HG03045 (cell line): ENCODE measurements around the gene SEC31A.

ENCODE experiments used
- ATAC-seq: cut with Tn5 transposase; IDR thresholded peaks from one replicate; pipeline ENCODE4 v1.9.1; 2021; ENCODE audit warnings: mild to moderate bottlenecking, moderate library complexity; ENCODE audit not compliant: unreplicated experiment

Gene SEC31A

DNA sequence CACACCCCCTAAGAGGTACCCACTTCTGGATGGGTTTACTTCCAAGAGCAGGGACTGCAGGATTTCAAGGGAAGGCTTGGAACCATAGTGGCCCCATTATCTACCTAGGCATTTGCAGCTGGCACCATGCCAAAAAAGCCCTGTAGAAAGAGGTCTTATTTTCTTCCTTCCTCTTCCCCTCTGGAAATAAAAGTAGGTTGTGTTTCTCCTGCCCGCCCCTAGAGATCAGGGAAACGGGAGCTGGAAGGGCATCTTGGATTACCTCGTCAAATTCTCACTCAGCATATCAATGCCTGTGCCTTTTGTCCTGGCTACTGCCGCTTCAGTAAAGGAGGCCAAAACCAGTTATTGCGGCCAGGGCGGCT, 93.9 kb downstream of the SEC31A start:
- no peak for ATAC-seq

DNA sequence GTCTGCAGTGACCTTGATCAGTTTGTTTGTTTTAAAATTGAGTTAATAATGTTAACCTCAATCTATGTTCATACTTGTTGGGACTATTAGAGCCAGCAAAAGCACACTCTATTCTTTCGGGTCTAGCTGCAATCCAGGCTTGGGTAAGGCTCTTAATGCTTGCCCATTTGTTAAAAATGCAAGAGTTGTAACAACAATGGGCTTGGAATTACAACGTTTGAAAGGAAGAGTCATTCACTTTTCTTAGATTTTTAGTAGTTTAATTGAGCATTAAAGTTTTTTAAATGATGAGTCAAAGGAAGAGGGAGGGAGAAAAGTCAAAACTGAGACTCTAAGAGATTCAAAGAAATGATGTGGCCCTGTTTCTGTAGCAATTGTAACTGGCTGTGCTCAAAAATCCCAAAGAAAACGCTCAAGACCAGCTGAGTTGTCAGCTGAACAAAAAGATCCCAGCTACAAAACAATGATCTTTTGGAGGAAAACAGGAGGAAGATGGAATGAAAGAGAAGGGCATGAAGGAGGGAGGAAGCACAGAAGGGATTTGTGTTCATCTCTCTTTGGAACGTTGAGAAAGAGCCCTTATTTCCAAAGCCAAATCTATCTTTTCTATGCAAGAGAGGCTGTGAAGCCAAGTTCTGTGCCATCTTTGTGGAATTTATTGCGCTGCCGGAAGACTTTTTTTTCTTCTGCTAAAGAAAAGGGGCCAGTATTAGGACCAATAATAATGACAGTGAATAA, 97.9 kb downstream of the SEC31A start:
- ATAC-seq, result no peak

DNA sequence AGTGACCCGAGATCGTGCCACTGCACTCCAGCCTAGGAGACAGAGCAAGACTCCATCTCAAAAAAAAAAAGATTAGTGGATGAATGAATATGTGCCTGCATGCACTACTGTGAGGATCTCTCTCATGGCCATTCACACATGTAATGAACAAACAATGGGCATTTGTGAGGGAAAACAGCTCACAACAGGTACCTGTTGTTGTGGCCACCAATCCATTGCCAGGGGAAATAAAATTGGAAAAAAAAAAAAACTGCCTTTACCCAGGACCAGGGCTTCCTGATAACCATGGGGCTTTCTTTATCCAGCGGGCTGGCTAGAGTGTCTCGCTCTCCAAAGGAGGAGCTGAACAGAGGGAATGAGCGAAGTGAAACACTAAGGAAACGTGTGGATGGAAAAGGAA, 99.8 kb downstream of the SEC31A start:
- ATAC-seq, result no peak

DNA sequence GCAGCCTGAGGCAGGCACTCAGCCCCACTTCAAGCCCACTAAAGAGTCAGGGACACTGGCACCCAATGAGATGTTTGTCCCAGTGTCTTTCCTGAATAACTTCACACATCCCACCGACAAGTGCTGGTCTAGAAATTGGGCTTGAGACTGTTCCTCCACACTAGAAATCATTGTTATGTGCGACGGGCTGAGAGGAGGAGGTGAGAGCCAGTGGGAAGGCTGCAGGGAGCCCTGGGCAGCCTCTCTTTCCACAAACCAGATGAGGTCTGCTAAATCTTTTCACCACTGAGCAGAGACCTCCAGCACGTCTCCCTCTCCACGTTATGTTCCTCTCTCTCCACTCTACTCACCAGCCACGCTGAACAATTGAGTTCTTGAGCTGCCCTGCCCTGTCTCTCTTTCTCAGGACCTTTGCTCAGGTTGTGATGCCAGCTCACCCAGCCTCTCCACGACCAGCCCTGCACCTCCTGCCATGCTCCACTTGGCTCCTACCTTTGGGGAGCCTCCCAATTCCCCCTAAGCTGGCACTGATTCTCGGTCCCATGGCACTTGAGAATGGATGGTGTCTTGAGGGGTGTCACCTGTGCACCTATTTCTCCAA, 100.8 kb downstream of the SEC31A start:
- no peak for ATAC-seq

DNA sequence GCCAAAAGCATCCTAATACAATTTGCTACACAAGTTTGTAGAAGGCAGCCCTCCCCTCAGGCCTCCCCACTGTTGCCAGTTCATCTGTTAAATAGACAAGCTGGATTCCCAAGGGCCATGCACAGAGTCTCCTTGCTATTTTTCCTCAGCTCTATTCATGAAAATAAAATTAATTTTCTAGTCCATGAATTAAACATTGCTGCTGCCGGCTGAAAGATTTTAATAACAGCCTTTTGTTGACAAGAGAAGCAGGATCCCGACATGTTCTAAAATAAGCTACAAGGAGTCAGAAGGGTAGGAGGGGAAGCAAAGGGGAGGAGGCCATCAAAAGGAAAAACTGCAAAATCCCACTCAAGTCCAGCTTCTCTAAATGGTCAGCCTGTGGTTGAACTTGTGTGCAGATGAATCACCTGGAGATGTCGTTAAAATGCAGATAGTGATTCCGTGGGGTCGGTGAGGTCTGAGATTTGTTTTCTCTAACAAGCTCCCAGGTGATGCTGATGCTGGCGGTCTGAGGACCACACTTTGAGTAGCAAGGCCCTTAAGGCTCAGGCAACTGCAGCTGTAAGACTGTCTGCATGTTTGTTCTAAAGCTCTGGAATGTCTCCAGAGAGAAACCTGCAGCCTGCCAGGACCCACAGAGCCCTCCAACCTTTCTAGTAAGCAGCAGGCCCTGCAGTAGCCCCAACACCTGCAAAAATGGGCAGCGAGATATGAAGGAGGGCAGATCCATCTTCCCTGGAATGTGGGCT, 101.8 kb downstream of the SEC31A start:
- no peak for ATAC-seq

DNA sequence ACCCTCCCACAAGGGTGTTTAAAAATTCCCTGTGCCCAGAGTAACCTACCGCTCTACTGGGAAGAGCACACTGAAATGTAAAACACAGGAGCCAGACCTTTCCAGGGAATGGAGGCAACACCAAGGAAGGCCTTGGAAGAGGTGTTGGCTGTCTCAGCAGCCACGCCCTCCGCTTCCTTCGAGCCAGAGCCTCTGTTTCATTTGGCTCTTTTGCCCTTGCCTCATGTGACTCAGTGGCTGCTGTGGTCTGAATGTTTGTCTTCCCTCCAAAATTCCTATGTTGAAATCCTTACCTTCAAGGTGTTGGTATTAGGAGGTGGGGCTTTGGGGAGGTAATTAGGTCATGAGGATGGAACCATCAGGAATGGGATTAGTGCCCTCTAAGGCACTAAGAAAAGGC, 103.6 kb downstream of the SEC31A start:
- ATAC-seq, result no peak

DNA sequence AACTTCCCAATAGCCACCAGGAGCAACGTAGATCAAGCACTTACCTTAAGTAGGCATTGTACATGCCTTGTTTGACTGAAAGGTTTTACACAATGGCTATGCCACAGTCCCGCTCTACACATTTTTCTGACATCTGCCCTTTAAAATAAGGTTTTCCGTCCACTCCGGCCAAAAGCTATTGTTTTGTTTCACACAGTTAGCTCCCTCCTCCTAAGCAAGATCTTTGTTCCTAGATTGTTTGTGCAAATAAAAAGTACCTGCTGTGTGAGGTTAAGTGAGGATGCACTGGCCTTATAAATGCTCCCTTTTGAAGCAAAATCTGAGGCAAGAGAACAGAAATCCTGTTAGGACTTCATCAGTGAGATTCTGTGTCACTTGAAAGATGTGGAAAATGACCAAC, 104.1 kb downstream of the SEC31A start:
- ATAC-seq, result no peak

DNA sequence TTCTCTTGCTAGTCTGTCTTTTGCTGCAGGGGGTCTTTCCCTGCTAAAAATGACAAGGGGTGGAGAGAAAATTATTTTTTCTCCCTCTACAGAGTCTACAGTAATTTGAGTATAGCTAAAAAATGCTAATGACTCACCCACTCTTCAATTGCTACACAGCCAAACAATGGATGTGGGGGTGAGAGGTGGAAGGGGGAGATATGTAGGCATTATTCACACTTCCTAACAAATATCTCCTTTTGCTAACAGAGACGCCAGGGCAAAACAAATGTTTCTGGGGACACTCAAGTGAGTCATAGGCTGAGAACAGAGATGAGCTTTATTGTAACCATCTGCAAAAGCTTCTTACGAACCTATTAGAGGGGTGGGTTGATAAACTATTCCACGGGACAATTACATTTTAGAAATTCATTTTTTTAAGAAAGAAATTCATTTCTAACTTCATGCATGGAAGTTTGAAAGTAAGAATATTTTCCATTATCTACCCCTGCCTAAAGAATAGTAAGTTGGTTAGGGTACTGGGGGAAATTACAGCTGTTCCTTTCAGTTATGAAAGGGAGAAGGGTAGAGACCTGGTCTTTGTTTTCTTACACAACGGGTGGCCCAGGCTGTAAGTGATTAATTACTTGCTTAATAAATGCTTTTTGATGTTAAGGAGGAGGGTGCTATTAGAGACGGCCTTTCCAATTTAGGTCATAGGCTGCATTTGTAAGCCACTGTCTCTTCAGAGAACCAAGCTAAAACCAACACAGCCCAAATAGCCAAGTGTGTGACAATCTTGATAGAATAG, 105.1 kb downstream of the SEC31A start:
- ATAC-seq, result no peak

DNA sequence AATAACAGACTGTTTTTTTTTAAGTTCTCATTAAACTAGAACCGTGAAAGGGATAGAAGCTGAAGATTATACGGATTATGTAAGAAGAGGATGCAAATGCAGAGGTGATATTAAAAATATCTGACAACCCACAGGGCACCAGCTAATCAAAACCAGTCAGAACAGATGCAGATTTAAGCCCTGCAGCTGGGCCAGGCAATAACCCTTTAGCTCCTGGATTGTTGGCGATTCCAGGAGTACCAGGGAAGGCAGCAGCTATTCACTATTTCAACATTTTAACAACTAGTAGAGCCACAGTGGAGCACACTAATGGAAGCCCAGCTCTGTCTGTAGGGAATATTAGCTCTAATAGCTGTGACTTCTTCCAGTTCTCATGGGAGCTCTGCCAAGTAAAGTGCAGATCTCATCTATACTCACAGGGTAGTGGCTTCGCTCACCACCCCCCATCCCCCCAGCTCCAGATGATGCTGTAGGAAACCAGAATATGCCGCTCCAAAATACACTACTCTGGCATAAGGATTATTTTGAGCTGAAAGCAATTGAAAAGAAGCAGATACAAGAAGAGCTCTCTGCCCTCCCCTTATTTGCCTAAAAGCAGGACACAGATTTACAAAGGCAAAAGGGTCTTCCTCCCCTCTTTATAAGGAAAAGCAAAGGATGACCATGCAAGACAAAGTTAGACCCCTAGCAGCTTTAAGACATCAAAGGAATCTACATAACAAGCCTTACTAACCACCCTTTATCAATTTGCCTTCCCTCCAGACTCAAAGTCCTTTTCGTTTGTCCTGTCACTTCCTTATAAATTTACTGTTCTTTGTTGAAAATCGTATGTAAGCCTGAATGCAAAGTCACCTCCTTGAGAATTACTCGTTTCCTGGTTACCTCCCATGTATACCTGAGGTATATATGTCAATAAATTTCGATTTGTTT, 106.0 kb downstream of the SEC31A start:
- ATAC-seq, result no peak

DNA sequence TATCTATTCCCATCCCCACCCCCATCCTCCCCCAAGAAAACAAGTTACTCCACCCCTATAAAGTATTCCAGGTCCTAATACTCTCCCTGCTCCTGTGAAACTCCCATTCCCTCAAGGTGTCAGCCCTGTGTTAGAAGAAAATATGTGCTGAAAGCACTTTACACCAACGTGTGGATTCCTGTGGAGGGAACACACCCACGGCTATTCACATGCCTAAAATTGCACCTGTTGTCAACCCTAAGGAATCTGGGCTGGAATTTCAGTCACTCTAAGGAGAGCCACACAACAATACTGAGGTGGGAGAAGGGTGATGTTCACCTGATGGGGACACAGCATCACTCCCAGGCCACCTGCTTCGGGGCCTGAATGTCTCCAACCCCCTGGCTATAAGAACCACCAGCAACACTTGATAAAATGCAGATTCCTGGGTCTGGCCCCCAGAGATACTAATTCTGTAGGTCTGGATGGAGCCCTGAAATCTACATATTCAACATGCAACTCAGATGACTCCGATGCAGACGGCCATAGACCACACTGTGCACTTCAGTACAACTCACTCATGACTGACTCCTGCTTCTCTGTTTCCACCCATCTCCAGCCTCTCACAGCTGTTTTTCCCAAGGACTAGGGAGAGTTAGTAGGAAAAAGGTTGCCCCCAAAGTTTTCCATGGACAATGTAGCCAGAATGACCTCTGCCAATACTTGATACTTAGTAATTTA, 108.2 kb downstream of the SEC31A start:
- no peak for ATAC-seq

DNA sequence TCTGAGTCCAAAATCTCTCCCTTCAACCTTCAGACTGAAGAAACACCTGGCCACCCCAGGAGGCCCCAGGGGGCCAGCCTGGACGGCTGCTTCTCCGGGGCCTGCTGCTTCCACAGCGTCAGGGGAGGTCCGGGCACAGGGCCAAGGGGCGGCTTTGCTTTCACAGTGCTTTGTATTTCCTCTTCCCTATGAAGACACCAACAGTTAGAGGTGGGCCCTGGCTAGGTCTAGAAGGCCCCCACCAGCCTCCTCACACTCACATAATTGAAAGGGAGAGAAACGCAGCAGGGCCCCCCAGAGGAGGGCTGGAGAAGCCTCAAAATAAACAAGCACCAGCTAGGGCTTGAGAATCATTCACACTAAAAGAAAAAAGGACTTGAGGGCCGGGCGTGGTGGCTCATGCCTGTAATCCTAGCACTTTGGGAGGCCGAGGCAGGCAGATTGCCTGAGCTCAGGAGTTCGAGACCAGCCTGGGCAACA, 110.2 kb downstream of the SEC31A start:
- no peak for ATAC-seq

DNA sequence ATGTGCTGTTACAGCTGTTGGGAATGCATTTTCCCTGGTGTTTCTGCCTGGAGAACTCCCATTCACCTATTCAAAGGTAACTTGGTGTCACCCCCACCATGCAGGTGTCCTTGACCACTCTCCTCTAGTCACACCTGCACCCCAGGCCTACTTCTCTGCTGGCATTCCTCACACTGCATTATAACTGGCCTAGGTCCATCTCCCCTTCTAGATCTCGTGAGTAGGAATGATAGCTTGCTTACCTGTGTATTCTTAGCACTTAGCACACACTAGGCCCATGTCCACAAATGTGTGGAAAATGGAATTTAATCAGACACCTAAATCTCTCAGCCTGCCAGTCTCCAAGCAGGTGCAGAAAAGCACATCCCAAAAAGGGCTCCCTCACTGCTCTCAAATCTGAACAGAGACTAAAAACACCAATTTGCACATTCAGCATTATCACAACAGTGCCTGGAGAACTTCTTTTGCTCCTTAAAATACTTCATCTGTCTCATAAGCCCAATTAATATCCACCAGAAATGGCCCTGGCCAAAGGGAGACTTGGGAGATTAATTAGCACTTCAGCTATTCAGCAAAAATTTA, 110.7 kb downstream of the SEC31A start:
- ATAC-seq, result no peak

DNA sequence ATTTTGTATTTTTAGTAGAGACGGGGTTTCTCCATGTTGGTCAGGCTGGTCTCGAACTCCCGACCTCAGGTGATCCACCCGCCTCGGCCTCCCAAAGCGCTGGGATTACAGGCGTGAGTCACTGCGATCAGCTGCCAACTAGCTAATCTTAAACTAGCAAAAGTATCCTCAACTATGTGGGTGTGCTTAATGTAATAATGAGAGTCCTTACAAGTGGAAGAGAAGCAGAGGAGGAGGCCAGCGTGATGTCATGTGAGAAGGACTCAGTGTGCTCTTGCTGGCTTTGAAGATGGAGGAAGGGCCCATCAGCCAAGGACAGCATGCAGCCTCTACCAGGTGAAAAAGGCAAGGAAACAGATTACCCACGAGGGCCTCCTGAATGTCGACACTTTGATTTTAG, 111.9 kb downstream of the SEC31A start:
- ATAC-seq, result no peak

DNA sequence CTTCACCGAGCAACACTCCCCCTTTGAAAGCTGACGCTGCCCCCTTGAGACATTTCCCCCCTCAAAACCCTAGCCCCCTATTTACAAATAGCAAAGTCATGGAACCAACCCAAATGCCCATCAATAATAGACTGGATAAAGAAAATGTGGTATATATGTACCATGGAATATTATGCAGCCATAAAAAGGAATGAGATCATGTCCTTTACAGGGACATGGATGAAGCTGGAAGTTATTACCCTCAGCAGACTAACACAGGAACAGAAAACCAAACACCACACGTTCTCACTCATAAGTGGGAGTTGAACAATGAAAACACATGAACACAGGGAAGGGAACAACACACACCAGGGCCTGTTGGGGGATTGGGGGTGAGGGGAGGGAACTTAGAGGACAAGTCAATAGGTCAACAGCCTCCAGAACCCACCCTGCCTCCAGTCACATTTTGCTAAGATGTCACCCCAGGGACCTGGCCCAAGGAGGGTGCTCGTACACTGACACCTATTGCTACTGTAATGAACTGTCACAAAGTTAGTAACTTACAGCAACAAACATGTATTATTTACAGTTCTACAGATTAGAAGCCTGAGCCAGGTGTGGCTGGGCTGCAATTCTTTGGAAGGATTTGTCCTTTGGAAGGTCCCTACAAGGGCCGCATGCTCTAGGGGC, 113.0 kb downstream of the SEC31A start:
- ATAC-seq, result no peak

DNA sequence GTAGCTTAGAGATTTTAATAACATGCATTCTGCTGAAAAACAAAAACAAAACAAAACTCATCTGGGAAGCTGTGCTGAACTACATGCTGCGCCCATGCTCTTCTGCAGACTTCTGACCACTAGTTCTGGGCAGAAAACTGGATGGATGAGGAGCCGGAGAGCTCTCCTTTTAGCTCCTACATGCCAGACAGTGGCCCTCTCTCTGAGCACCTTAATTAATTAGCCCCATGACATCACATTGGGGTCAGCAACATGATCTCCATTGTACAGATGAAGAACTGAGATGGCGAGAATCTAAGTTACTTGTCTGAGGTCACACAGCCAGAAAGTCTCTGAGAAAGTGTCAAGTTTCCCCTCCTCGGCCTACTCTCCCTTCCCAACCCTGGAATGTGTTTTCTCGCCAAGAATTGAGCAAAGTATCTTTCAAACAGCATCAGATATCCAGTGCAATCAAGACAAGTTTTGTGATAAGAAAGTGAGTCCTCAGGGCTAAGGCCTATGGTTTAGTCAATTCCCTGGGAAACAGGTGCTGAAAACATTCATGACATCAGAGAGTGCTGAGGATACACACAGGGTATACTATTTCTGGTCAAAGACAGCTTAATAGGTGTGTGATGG, 113.9 kb downstream of the SEC31A start:
- no peak for ATAC-seq

DNA sequence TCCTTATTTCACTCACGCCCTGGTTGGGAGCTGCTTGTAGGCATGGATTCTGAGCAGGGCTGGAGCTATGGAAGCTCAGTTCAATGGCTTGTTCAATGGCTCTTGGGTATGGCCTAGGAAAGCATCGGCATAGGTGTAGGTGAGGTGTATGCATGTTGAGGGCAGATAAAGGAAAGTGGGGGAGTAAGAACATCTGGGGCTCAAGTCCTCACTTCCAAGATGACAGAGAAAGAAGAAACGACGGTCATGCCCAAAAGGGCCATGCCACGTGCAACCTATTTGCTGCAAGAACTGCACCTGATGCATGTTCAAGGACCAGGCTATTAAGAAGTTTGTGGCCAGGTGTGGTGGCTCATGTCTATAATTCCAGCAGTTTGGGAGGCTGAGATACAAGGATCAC, 115.7 kb downstream of the SEC31A start:
- no peak for ATAC-seq

DNA sequence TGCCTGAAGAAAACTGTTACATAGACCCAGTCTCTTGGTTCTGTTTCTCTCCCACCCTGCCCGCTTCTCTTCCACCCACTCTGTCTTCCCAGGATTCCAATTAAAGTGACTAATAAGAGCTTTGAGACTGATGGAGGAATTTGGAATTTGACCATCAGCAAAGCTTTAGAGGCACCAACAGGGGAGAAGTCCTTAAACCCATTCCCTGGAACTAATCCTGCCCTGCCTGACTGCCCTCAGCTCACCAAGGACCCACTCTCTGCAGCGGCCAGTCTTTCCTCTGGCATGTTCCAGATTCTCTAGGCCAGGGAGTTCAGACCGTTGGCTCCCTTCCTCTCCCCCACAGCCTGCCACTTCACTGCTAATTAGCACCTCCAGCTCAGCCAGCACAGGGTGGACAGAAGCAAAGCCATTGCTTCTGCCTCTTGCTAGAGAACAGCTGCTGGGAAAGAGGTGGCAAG, 116.2 kb downstream of the SEC31A start:
- ATAC-seq, result no peak

DNA sequence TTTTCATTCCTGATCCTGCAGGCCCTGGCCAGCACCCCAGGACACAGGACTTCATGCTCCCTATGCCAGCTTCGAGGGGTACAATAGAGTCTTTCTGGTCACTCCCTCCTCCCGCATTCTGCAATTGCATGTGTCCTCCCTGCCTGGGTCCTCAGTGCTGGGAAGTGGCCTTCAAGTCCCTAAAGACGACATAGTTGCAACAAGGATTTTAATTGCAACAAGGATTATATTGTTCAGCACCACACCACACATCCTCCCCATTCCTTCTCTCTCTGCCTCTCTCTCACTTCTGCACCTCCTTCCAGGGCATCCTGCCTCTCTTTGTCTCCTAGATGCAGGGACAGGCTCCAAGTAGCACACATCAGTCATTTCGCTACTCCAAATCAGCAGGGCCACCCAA, 117.9 kb downstream of the SEC31A start:
- no peak for ATAC-seq
